A673 (cell line): ENCODE data around the gene MGAT5. TPM values are rescaled to one million over a fixed set of nuclear protein-coding genes. Genes with fewer than 3 reads are reported as not detected.

Experiments
- BruUV-seq: library from RNA; stranded (reverse); fragments of 400-500 nt; replicated peaks from 2 replicates; lab custom pipeline; 2021; lab: Mats Ljungman, UMichigan
- CTCF ChIA-PET: fragments of 300-600 bp; sonication (Branson Sonifier 250); formaldehyde crosslinking; loops from one replicate; lab custom pipeline; 2022; ENCODE audit warnings: antibody characterized with exemption; lab: Charles Lee
- POLR2A ChIA-PET: fragments of 300-600 bp; sonication (Branson Sonifier 250); formaldehyde crosslinking; loops from one replicate; lab custom pipeline; 2022; ENCODE audit warnings: antibody characterized with exemption; ENCODE audit not compliant: low non-redundant PET; lab: Charles Lee
- DNase-seq: peaks from one replicate; pipeline ENCODE4 v3.0.0-alpha.2; 2015; ENCODE audit warnings: low spot score
- H3K27ac ChIP-seq: fragments of 200-600 bp; sonication (generic); 2 replicates; pipeline ENCODE4 v1.5.1; 2016; ENCODE audit warnings: mixed run types, low read depth, mild to moderate bottlenecking, mixed read lengths, antibody characterized with exemption, low read length; ENCODE audit not compliant: poor library complexity, severe bottlenecking
- H3K27me3 ChIP-seq: fragments of 200-600 bp; sonication (generic); replicated peaks from 2 replicates; pipeline ENCODE4 v1.6.1; 2017; ENCODE audit warnings: mixed run types, low read depth, mild to moderate bottlenecking, mixed read lengths, antibody characterized with exemption, low read length; ENCODE audit not compliant: insufficient read depth, poor library complexity
- H3K36me3 ChIP-seq: fragments of 200-600 bp; sonication (generic); 2 replicates; pipeline ENCODE4 v1.6.1; 2016; ENCODE audit warnings: mixed run types, mild to moderate bottlenecking, mixed read lengths, antibody characterized with exemption, low read length; ENCODE audit not compliant: insufficient read depth, poor library complexity, severe bottlenecking
- H3K4me1 ChIP-seq: fragments of 200-600 bp; sonication (generic); 2 replicates; pipeline ENCODE4 v1.6.1; 2017; ENCODE audit warnings: mixed run types, mild to moderate bottlenecking, mixed read lengths, antibody characterized with exemption, low read length; ENCODE audit not compliant: insufficient read depth, poor library complexity, severe bottlenecking
- H3K4me3 ChIP-seq: fragments of 200-600 bp; sonication (generic); 2 replicates; pipeline ENCODE4 v1.5.1; 2016; ENCODE audit warnings: low read depth, mixed run types, mild to moderate bottlenecking, mixed read lengths, low read length; ENCODE audit not compliant: poor library complexity, severe bottlenecking
- H3K9me3 ChIP-seq: fragments of 200-600 bp; sonication (generic); 2 replicates; pipeline ENCODE4 v1.6.1; 2016; ENCODE audit warnings: mixed run types, low read depth, mild to moderate bottlenecking, mixed read lengths, antibody characterized with exemption, low read length; ENCODE audit not compliant: poor library complexity, severe bottlenecking
- EZH2 ChIP-seq: fragments of 200-600 bp; sonication (generic); IDR thresholded peaks from 2 replicates; pipeline ENCODE4 v1.6.1; 2017; ENCODE audit warnings: borderline replicate concordance, low read depth, mild to moderate bottlenecking, mixed read lengths, antibody characterized with exemption, low read length; ENCODE audit not compliant: poor library complexity, severe bottlenecking
- intact Hi-C: fragments of 100-400 bp; cut with micrococcal nuclease; formaldehyde crosslinking; loops from one replicate; pipeline ENCODE4 v1.10.0; 2022; ENCODE audit not compliant: unreplicated experiment
- total RNA-seq: library from RNA; stranded (reverse); gene quantifications from 2 replicates; pipeline ENCODE4 v1.2.3, GENCODE V29; 2021
- TF ChIP-seq, protein P1 (sequence below): fragments of 300-800, 200-600 bp; sonication (generic); conservative IDR thresholded peaks from 2 replicates; pipeline ENCODE4 v1.5.1; 2017; ENCODE audit warnings: low read depth, mild to moderate bottlenecking, antibody characterized with exemption, low read length, moderate library complexity, mixed read lengths

Gene MGAT5
- total RNA-seq, 1 experiment from 2014 or later = 11.0 TPM

DNA sequence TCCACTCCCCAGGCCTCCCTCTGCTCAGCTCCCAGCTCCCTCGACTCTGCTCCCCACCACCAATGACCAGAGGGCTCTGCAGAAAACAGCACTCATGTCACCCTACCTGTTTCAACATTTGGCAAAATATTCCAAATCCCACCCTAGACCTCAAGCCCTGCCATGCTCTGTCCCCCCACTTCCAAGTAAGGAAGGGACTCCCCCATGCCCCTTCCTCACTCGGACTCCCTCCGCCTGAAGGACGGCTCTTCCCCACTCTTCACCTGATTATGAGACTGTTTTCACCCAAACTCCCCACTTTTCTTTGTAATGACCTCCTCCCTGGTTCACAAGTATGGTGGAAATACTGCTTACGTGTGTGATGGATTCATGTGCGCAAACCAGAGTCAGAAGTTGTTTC is 208.4 kb downstream of the MGAT5 start:
- POLR2A ChIA-PET = no interaction called here
- intact Hi-C loops = no loop called here

DNA sequence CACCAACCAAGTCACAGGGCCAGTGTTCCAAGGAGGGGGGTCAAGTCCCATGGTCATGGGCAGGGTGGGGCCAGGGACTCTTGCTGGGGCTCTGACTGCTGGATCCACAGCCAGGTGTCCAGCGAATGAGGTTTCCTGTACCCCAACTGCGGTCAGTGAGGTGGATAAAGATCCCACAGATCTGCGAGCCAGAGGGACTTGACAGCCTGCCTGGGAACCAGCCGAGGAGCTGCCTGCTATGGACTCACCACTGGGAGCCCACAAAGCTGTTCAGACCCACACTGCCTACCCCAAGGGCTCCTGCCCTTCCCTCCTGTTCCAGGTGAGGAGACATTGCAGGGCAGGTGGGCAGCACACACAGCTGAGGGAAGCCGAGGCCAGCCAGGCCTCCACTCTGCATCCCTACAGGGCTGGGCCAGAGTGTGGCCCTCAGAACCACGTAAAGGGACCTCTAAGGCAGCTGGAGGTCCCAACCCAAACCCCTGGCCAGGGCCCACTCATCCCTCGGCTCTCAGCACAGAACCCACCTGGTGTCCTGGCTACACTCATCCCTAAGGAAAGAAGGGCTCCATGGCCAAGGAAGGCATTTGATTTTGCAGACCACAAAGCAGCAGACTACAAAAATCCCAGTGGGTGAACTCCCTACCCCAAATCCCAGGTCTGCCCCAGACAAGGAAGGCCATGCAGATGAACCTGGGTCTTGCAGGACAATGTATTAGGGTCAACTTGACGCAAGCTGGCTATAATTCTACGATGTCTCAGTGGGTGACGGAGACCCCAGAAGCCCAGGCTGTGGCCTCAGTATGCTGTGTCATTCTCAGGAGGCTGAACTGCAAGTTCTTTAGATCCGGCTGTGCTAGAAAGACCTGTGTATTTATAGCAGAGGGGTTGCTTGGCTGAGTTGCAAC is 209.2 kb downstream of the MGAT5 start:
- BruUV-seq = no TSS peak
- H3K27ac ChIP-seq = no peak overlapping the region
- TF ChIP-seq, protein P1, sequence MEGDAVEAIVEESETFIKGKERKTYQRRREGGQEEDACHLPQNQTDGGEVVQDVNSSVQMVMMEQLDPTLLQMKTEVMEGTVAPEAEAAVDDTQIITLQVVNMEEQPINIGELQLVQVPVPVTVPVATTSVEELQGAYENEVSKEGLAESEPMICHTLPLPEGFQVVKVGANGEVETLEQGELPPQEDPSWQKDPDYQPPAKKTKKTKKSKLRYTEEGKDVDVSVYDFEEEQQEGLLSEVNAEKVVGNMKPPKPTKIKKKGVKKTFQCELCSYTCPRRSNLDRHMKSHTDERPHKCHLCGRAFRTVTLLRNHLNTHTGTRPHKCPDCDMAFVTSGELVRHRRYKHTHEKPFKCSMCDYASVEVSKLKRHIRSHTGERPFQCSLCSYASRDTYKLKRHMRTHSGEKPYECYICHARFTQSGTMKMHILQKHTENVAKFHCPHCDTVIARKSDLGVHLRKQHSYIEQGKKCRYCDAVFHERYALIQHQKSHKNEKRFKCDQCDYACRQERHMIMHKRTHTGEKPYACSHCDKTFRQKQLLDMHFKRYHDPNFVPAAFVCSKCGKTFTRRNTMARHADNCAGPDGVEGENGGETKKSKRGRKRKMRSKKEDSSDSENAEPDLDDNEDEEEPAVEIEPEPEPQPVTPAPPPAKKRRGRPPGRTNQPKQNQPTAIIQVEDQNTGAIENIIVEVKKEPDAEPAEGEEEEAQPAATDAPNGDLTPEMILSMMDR = no peak
- TF ChIP-seq EZH2 = no peak
- H3K9me3 ChIP-seq = no peaks in the 10 kb centered on the region
- H3K4me1 ChIP-seq = no peaks in the 10 kb centered on the region
- H3K4me3 ChIP-seq = no peak overlapping the region
- DNase-seq = no peak
- intact Hi-C loops = no loop called here
- CTCF ChIA-PET = no interaction called here
- no peaks in the 10 kb centered on the region for H3K27me3 ChIP-seq
- no peaks in the 10 kb centered on the region for H3K36me3 ChIP-seq
- POLR2A ChIA-PET = no interaction called here

More for the DNA sequence above, 208.4 kb downstream of the MGAT5 start:
- Histone ChIP-seq H3K4me1 (no peaks in the 10 kb centered on the region), H3K9me3 (no peaks in the 10 kb centered on the region), H3K27ac (no peak overlapping the region), H3K27me3 (no peaks in the 10 kb centered on the region), H3K4me3 (no peak overlapping the region), H3K36me3 (no peaks in the 10 kb centered on the region)
- no peak for TF ChIP-seq EZH2
- TF ChIP-seq, protein P1 = no peak
- CTCF ChIA-PET = no interaction called here
- no peak for DNase-seq
- BruUV-seq = no TSS peak

DNA sequence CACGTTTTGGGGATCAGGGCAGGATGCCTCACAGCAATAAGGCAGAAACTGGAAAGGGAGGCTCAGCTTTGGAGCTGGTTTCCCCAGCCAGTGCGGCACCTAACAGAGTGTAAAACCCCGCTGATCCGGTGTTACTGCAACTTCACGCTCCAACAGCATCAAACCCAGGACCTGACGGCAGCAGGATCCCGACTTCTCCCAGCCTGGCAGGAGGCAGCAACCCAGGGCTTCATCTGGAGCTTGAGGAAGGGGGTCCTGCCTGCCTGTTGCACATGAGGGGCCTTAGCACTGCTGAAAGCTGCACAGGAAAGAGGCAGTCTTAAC is 209.8 kb downstream of the MGAT5 start:
- intact Hi-C loops = no loop called here
- DNase-seq = no peak
- H3K36me3 ChIP-seq = no peaks in the 10 kb centered on the region
- no peaks in the 10 kb centered on the region for H3K9me3 ChIP-seq
- no peaks in the 10 kb centered on the region for H3K27me3 ChIP-seq
- no peak overlapping the region for H3K27ac ChIP-seq
- no peaks in the 10 kb centered on the region for H3K4me1 ChIP-seq
- H3K4me3 ChIP-seq = no peak overlapping the region
- CTCF ChIA-PET = no interaction called here
- TF ChIP-seq, protein P1 = no peak
- no peak for TF ChIP-seq EZH2
- BruUV-seq = no TSS peak
- POLR2A ChIA-PET = no interaction called here
